Hematopoietic multipotent progenitor cell treated with erythropoietin and hydrocortisone succinate and interleukin-3 and kit ligand, for 6 days (in vitro differentiated cells): ENCODE results near the gene ORAI2.
A peak's percentile ranks its signal among the peaks of the same experiment; 100 is the strongest.

ENCODE experiments used
- DNase-seq: peaks from one replicate; pipeline ENCODE4 v3.0.0-alpha.2; 2015

Gene ORAI2

DNA sequence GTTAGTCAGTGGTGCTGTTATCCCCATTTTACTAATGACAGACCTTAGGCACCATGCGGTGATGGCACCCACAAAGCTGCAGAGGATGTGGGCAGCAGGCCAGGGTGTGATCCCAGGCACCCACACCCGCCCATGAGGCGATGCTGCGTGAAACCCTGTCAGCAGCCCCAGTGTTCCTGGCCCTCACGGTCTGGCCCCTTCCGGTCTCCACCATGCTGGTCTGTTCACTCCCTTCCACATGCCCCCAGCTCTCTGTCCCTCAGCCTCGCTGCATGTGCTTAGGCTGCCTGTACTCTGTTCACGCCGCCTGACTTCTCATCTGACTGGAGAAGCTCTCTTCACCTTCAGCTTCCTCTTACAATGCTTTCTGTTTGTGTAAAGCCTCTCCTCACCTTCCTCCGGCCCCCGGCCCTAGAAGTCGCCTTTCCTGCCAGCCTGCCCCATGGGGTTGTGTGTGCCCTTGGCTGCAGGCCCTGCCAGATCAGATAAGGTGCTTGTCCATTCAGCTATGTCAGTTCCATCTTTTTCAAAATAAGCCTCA is 17.6 kb upstream of the ORAI2 start:
- peak; percentile 71 for DNase-seq

DNA sequence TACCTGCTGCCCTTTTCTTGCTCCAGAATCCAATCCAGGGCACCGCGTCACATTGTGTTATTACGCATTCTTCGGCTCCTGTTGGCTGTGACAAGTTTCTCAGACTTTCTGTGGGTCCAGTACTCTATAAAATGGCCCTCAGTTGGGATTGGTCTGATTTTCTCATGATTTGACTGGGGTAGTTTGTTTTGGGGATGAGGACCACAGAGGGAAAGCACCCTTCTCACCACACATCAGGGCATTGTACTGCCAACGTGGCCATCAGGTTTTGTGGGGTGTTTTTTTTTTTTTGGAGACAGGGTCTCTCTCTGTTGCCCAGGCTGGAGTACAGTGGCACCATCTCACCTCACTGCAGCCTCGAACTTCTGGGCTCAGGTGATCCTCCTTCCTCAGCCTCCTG is 17.0 kb upstream of the ORAI2 start:
- DNase-seq: no peak

DNA sequence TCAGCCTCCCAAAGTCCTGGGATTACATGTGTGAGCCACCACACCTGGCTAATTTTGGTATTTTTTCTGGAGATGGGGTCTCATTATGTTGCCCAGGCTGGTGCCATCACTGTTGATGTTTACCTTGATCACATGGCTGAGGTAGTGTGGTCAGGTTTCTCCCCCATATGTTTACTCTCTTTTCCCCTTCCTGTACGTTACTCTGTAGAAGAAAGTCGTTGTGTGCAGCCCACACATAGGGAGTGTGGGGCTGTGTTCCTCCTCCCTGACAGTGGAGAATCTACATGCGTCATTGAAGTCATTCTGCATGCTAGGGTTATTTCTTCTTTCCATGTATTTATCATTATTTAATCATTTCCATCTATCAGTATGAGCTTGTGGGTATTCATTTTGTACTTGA is 16.3 kb upstream of the ORAI2 start:
- no peak for DNase-seq

DNA sequence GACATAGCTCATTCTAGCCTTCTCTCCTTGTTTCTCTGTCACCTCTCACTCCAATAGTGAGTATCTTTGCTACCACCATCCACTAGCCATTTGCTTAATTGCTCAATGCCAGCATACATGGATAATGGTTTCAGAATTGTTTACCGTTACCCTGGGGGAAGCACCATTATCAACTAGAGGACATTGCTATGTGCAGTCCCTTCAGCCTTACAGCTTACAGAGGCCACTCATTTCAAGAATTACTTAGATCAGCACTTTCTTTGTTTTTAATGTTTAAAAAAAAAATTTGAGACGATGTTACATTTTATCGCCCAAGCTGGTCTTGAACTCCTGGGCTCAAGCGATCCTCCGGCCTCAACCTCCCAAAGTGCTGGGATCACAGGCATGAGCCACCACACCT is 14.8 kb upstream of the ORAI2 start:
- no peak for DNase-seq

DNA sequence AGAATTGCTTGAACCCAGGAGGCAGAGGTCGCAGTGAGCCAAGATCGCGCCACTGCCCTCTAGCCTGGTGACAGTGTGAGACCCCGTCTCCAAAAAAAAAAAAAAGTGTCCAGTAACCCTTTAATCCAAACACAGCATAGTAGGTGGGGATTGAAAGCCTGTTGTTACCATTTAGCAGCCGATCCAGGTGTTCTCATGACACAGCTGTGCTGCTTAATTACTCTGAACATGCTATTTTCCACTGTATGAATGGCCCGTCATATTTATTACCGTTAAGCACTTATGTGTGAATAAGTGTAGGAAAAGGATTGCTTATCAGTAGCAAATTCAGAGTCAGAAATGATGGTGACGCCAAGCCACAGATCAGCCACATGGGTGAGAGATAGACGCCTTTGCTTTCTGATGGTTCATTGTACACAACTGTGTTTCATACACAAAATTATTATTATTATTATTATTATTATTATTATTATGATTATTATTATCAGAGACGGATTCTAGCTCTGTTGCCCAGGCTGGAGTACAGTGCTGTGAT is 11.6 kb upstream of the ORAI2 start:
- DNase-seq: peak; percentile 86

DNA sequence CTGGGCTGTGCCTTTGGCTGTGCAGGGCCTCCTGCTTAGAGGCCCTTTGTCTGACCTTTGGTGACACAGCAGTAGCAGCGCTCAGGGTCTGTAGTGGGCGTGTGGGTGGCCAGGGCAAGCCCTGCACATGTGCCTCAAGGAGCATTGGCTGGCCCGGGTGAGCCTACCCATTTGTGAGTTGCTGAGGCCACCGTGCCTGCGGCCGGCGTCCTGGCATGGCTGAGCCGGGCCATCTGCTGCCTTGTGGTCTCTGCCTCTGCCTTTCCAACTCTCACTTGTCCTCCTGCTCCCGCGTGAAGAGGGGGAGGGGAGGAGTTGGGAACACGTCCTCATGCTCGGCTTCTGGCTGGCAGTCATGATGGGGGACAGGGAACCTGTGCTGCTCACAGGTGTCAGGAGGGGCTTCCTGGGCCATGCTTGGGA is 9.2 kb upstream of the ORAI2 start:
- no peak for DNase-seq

DNA sequence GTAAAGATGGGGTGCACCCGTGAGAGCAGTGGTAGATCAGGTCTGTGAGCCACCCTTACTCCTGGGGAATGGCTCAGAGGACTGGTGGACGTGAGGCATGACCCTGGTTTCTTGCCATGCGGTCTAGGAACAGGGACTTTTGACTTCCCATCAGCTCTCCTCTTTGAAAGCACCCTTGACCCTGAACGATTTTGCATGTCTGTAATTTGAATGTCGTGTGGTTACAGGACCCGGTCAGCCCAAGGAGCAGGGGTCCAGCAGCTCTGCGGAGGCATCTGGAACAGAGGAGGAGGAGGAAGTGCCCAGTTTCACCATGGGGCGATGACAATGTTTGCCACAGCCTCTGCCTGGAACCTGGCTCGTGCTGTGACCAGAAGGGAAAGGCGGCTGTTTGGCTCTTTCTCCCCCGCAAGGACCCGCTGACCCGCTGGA is 8.6 kb upstream of the ORAI2 start:
- DNase-seq: no peak

DNA sequence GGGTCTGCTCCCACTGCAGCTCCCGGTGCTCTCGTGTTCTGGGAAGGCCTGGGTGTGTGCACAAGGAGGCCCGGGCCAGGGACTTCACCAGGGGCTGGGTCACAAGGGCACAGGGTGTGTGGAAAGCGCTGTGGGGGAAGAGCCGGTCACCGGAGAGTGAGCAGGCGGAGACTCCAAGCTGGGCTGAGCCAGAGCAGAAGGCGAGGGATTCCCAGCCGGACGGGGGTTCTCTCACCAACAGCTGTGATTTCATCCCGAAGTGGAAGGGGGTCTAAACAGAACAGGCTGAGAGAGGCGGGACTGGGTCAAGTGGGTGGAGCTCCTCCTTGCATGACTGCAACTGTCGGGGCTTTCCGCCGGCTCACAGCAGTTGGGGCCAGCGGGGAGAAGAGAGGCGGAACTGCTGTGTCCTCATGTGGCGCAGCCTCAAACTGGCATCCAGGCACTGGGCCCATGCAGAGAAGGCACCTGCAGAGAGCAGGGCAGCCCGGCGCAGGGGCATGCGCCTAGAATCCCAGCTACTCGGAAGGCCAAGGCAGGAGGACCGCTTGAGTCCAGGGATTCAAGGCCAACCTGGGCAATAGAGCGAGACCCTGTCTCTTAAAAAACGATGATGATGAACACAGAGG is 7.6 kb upstream of the ORAI2 start:
- peak; percentile 82 for DNase-seq

DNA sequence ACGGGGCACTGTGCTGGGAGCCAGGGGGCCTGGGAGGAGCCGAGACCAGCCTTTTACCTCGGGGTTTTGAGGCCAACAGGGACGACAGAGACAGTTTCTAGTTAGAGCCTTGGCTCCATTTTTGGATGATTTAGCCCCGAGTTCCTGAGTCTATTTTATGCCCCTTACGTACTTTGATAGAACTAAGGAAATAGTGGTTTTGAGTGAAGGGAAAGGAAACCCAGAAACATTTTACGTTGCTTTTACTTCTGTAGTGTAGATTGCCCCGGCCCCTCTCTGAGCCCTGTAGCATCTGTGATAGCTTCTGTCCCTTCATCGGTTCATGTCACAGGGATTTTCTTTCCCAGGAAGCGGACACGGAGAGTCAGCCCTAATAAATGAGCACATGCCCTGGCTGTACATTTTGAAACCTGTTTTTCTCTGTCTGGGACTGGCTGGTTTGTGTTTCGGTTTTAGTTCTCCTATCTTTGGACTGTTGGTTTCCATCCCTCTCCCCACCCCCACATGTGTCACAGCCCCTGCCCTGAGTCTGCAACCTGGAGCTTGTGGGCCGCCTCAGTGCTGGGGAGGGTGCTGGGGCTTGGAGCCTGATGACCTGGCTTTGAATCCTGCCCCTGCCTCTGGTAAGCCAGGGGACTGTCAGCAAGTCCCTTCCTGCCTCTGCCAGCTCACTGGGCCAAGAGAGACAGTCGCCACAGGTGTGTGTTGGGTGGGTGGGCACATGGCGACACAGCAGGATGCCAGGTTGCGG is 6.9 kb upstream of the ORAI2 start:
- peak; percentile 75 for DNase-seq

DNA sequence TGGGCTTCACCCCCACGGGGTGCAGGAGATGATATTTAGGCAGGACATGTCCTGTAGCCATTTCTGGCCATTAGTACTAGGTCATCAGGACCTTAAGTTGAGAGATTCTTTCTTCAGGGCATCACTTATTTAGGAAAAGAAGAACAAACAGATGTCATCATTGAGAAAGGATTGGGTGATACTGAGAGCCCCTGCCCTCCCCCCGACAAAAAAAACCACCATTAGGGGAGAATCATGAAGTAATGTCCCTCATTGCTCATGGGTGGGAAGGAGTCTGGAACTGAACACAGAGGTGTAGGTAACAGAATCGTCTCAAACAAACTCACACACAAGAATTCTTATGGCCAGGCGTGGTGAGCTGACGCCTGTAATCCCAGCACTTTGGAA is 6.4 kb upstream of the ORAI2 start:
- DNase-seq: peak; percentile 26

DNA sequence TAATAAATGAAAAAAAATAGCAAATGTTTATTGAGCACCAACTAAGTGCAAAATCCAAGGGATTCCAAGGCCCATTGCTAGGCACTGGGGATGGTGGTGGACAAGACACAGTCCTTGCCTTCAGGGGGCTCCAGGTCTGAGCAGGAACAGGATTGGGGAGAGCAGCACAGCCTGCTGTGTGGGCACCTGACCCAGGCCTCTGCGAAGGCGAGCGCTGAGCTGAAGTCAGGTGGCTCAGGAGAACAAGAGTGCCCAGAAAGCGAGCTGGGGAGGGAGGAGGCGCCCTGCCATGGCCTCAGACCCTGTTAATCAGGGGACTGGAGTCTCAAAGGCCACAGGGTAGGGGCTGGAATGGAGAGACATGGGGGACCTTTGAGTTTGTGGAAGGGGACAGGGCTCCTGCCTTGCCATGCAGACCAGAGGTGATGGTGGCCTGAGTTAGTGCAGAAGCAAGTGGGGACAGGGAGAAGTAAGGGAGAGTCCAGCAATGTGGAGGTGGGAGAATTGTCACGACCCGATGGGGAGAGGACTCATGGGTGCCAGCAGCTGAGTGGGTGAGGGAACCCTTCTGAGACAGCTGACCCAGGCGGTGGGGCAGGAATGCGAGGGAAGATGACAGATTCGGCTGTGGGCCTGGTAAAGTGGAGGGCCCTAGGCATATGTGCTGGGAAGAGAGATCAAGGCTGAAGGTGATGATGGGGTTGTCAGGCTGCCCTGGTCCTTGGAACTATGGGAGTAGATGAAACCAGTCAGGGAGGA is 4.1 kb upstream of the ORAI2 start:
- no peak for DNase-seq

DNA sequence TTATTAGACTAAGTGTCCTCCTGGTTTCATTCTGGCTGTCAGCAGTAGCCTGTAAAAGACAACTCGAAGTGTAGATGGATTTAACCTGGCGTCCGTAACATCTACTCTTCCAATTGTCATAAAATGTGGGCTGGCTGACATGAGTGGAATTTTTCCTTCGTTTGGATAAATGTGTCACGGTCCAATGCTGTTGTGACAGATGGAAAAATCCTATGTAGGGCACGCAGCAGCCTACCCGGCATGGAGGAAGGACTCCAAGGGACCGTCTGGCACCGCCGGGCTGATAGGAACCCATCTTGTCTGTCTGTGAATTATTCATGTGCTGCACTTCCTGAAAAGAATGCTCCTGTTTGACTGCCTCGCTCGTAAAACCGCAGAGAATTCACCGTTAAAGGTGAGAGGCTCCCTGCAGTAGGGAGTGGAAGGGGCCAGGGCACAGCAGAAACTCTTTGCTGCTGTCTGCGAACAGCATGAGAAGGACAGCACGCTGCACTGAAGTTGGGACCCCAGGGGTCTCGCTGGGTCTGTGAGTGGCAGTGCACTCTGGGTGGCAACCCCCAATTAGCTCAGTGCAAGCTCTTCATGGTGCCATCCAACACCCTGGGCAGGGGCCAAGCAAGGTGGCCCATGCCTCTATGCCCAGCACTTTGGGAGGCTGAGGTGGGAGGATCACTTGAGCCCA is 1.6 kb upstream of the ORAI2 start:
- DNase-seq: peak; percentile 63

DNA sequence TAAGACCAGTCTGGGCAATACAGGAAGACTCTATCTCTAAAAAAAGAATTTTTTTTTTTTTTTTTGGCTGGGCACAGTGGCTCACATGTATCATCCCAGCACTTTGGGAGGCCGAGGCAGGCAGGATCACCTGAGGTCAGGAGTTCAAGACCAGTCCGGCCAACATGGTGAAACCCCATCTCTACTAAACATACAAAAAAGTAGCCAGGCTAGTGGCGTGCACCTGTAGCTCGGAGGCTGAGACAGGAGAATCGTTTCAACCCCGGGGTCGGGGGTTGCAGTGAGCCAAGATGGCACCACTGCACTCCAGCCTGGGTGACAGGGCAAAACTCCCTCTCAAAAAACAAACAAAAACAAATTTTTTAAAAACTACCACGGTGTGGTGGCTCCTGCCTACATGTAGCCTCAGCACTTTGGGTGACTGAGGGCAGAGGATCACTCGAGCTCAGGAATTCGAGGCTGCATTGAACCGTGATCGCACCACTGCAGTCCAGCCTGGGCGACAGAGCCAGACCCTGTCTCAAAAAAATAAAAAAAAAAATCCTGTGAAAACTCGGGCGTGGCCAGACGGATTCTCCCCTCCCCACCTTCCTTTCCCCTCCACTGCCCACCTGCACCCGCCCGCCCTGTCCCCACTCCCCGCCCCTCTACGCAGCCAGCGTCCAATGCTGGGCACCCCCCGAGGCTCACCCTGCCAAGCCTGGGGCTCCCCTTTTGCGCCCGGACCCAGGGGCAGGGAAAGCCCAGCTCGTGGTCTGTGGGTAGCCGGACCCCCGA is 745 bp upstream of the ORAI2 start:
- no peak for DNase-seq

DNA sequence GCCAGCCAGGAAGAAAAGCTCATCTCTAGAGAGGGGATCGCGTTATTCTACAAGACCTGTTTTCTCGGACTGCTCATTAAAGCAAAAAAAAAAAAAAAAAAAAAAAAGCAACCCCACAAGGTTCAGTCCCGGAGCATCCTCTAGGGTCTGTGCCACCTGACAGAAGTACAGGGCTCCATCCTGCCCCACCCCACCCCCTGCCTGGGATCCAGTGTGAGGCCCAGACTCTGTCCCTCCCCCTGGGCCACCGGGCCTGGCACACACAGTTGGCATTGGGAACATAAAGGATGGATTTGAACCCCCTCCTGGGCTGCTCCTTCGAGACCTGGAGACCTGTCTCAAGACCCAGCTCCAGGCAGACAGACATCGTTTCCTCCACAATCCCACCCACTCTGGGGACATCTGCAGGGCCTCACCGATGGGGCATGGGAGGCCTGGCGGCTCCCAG is 688 bp downstream of the ORAI2 start:
- DNase-seq: no peak

DNA sequence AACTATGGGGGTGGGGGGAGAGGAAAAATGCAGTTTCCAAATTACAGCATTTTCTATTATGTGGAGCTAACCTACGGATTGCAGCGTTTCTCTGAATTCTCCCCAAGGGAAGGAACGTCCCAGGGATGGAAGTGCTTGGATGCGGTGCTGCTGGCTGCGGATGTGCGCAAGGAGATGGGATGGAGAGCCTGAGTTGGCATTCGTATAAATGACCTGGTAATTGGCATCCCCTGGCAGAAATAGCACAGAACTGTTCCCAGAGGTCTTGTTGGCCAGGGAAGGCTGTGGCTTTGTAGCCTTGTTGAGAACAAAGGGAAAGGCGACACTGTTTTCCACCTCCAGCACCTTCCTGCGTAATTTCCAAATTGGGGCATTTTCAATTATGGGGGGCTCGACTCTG is 2.7 kb downstream of the ORAI2 start:
- DNase-seq: no peak

DNA sequence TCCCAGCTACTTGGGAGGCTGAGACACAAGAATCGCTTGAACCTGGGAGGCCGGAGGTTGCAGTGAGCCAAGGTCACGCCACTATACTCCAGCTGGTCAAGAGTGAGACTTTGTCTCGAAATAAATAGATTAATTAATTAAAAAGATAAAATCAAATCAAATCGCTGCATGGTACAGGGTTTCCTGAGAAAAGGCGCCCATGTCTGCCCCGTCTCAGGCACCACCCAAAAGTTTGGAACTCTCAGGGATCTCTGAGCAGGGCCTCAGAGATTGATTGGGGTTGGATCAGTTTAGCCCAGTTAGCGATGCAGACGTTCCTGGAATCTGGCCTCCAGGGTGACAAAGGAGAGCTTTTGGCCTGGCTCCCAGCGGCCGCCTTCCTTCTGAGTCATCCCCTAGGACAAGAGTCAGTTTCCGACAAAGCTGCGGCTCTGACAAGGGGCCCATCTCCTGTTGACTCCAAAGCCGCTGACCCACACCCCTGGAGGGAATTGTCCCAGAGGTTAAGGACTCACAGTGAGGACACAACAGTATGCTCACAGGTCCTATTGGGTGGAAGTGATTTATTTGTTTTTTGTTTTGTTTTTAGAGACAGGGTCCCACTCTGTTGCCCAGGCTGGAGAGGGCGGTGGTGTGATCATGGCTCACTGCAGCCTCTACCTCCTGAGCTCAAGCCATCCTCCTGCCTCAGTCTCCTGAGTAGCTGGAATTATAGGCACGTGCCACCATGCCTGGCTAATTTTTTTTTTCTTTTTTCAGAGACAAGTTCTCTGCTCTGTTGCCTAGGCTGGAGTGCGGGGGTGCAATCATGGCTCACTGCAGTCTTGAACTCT is 6.8 kb downstream of the ORAI2 start:
- no peak for DNase-seq

DNA sequence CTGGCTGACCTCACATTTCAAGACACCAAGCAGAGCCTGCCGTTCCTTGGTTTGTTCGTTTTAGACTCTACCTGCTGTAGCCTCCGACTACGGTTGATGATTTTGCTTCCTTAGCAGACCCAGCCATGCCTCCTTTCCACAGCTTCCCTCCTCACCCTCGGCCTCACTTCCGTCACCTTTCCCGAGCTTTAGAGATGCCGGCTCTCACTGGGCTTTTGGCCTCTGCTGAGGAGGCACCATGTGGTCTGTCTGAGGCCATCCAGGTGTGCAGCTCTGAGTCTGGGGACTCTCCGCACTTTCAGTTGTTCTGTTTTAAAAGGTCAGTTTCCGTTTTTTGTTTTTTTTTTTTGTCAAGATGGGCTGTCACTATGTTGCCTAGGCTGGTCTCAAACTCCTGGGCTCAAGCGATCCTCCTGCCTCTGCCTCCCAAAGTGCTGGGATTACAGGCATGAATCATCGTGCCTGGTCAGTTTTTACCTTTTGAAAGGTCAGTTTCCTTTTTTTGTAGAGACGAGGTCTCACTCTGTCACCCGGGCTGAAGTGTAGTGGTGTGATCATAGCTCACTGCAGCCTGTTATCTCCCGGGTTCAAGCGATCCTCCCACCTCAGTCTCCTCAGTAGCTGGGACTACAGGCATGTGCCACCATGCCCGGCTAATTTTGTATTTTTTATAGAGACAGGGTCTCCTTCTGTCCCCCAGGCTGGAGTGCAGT is 11.7 kb downstream of the ORAI2 start:
- no peak for DNase-seq

DNA sequence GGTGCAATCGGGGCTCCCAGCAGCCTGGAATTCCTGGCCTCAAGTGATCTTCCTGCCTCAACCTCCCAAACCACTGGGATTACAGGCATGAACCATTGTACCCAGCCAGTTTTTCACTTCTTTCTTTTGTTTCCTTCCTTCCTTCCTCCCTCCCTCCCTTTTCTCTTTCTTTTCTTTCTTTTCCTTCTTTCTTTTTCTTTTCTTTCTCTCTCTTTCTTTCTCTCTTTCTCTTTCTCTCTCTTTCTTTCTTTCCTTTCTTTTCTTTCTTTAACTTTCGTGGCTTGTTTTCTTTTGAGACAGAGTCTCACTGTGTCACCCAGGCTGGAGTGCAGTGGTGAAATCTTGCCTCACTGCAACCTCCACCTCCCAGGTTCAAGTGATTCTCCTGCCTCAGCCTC is 12.3 kb downstream of the ORAI2 start:
- no peak for DNase-seq

DNA sequence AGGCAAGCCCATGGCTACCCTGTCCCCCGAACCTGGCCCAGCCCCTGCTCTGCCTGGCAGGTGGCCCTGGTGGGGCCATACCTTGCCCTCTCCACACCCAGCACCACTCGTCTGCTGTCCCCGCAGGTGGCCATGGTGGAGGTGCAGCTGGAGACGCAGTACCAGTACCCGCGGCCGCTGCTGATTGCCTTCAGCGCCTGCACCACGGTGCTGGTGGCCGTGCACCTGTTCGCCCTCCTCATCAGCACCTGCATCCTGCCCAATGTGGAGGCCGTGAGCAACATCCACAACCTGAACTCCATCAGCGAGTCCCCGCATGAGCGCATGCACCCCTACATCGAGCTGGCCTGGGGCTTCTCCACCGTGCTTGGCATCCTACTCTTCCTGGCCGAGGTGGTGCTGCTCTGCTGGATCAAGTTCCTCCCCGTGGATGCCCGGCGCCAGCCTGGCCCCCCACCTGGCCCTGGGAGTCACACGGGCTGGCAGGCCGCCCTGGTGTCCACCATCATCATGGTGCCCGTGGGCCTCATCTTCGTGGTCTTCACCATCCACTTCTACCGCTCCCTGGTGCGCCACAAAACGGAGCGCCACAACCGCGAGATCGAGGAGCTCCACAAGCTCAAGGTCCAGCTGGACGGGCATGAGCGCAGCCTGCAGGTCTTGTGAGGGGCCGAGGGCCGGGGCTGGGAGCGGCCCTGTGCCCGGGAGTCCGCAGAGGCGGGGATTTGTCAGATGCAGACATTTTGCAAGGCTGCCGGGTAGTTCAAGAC is 13.2 kb downstream of the ORAI2 start:
- DNase-seq: no peak

DNA sequence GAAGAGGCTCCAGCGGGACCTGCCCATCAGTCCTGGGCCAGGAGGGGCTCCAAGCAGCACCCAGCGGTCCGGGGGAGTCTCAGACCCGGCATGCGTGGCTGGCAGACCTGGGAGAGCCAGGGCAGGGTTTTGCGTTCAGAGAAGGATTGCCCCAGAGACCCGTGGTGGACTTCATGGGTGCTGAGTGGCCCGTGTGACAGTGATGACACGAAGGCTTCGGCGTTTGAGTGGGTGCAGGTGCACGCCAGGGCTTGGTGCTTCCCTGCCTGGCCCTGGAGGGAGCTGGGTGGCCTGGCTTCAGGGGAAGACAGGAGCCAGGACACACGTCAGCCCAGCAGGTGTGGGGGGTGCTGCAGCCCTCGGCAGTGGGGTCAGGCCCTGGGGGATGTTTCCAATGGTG is 13.9 kb downstream of the ORAI2 start:
- DNase-seq: no peak
